ENCODE data around the gene RANBP9.

GRCh38 chr6:13614126-13614925 is 97.3 kb downstream of the RANBP9 start:
- no peak for TF ChIP-seq CTCF (IDR thresholded peaks at IDR 0.05)
- no peak for TF ChIP-seq POLR2AphosphoS5 (IDR thresholded peaks at IDR 0.05; ENCODE audit: insufficient read depth in 1 of 2, low read depth in 1 of 2)

Measured in vagina (tissue), 2 donors.